Ureter (tissue), 1 donor: ENCODE data around the gene INCENP. TPM values are rescaled to one million over a fixed set of nuclear protein-coding genes. Genes with fewer than 3 reads are reported as not detected.

Source experiments
- DNase-seq: peaks from one replicate; pipeline ENCODE4 v3.0.0-alpha.2; 2020; ENCODE audit warnings: low spot score
- total RNA-seq: library from RNA; stranded (reverse); gene quantifications from one replicate; pipeline ENCODE4 v1.2.4, GENCODE V29; 2023
- donor health status: DM: yes; HTN: yes; CAD: no.

INCENP gene
- total RNA-seq, 1 donor from 2014 or later = 14.4 TPM

- no peak for DNase-seq
Observed at GRCh38 chr11:62124186-62125113, 639 bp downstream of the INCENP start.

- no peak for DNase-seq
Observed at GRCh38 chr11:62125316-62125715, 1.5 kb downstream of the INCENP start.

DNA sequence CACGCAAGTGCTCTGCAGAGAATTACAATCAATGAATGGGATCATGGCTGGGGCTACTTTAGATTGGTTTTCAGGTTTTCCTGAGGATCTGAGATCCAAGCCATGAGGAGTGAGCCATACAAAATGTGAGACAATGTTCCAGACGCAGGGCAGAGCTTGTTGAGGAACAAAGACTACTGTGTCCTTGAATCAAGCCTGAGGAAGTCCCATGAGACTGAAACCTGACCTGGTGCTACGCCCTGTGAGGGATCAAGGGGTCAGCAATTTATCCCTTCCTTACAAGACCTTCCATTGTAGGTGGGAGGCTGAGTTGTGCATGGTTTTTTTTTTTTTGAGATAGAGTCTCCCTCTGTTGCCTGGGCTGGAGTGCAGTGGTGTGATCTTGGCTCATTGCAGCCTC, 2.1 kb downstream of the INCENP start:
- no peak for DNase-seq

GRCh38 chr11:62127426-62127825, 3.6 kb downstream of the INCENP start:
- DNase-seq = no peak

DNA sequence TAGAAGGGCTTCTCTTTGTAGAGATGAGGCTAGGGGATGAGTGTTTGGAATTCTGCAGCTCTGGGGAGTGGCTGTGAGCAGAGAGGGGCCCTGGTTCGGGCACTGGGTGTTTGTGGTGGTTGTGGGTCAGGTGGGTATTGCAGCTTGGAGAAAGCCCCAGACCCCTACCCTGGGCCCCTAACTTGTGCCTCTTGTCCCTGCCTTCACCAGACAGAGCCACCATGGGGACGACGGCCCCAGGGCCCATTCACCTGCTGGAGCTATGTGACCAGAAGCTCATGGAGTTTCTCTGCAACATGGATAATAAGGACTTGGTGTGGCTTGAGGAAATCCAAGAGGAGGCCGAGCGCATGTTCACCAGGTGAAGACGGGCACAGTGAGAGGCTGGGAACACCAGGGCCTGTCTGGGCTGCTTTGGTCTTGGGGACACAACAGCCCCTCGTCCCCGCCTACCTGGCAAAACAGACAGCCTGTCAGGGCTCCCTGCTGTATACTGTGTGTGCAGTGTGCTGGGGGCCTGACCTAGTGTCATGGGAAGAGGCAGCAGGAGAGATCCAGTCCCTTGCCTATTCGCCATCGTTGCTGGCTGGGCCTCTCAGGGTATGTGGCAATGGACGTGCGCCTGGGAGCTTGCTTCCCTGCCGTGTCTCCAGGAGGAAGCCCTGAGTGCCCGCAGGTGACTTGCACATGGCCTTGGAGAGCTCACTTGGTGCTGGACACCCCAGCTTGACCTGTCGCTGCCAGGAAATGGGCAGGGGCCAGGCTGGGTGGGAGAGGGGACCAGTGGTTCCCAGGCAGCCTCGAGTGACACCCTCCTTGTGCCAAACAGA, 4.3 kb downstream of the INCENP start:
- DNase-seq = no peak

DNA sequence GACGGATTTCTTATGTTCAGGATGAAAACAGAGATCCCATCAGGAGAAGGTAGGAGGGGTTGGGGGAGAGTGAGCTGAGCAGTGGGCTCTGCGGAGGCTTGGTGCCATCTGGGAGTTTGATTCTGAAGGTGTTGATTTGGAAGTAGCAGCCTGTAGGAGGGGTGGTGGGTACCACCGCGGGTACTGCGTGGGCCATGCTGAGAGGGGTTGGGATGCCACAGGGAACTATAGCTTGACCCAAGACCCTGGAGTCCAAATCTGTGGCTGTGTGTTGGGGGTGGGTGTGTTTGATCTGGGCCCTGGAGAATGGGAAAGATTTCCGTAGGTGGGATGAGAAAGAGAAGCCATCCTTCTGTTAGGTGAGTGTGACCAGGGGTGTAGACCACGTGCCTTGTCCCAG, 5.0 kb downstream of the INCENP start:
- no peak for DNase-seq

- DNase-seq = no peak
Observed at GRCh38 chr11:62129590-62130282, 5.9 kb downstream of the INCENP start.

DNA sequence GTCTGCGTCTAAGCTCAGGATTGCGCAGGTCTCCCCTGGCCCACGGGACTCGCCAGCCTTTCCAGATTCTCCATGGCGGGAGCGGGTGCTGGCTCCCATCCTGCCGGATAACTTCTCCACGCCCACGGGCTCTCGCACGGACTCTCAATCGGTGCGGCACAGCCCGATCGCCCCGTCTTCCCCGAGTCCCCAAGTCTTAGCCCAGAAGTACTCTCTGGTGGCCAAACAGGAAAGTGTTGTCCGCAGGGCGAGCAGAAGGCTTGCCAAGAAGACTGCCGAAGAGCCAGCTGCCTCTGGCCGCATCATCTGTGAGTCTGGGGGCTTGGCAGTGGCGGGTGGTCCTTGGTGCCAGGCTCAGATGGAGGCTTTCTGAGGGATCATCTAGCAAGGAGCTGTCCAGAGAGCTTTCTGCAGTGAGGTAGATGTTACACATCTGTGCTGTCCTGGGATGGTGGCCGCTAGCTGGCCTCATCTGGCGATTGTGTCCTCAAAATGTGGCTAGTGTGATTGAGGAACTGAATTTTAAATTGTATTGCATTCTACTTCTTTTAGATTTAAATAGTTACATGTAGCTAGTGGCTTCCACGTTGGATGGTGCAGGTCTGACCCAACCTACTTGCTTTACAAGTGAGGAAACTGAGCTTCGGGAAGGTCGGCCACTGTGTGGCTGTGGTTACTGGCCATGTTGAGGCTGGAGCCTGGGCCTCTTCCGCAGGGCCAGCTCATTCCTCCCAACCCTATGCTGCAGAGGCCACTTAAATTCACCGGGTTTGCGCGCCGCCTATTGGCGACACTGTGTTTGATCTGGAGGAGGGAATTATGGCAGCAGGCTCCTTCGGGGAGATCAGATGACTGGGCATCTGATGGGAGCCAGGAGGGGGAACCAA, 6.7 kb downstream of the INCENP start:
- no peak for DNase-seq

GRCh38 chr11:62131170-62131464, 7.3 kb downstream of the INCENP start:
- no peak for DNase-seq

DNA sequence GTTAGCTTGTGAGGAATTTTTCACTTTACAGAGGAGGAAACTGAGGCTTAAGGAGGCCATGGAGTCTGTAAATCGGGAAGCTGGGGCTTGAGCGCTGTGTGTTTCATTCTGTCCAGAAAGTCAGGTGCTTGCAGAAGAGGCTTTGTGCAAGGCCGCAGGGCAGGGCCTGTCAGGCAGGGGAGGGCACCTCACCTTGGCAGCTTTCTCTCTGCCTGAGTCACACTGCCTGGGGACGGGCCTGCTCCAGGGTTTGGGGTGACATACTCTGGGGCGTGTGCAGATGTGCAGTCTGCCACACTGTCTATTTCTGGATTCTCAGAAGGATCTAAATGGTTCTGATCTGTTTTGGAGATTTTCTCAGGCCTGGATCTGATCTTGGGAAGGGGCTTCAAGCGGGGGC, 8.4 kb downstream of the INCENP start:
- no peak for DNase-seq

DNA sequence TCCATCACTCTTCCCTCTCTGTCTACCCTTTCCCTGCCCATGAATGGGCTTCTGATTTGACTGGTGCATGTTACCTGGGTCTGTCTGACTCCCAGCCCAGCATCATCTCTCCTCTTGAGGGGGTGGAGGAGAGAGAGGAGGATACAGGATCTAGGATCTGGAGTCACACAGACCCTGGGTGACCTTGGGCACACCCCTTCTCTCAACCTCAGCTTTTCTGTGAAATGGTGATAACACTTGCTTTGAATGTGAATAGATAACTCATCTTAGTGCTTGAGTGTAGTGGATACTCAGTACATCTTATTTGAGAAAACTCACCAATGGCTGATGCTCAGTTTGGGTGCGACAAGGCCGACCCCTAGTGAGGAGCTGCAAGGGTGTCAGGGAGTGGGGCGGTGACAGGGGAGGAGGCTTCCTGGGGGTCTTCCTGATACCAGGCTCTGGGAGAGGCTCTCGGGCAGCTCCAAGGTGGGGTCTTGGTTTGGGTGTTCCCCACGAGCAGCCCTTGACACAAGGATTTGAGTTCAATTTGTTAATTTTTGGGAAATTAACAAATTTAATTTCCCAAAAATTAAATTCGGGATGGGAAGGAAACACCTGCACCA, 9.0 kb downstream of the INCENP start:
- DNase-seq = no peak

DNA sequence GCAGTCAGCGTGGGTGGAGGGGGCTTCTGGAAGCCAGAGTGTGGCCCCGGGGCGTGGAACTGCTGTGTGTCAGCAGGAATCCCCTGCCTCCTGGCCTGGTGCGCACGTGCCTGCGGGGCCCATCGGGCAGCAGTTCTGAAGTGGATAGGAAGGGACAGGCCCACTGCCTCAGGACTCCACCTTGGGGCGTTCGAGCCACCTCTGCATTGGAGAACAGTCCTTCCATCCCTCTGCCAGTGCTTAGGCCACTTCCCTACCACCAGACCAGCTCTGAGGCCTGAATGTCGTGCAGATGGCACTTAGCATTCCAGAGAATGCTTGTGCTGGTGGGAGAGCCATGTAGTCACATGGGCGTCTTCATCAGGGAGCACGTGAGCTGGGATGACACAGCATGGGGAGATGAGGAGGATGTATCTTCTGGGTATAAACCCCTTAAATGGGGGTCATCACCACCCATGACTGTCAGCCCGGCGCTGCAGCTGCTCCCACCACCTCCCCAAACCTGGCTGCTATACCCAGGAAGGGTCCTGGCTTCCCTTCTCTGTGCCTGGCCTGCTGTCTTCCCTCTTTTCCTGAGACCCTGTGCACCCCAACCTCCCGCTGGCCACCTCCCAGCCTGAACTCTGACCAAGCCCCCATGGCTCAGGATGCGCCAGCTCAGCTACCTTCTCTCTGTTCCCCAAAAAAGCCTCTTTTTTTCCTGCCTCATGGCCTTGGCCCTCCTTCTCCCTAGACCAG, 9.7 kb downstream of the INCENP start:
- DNase-seq = no peak

DNA sequence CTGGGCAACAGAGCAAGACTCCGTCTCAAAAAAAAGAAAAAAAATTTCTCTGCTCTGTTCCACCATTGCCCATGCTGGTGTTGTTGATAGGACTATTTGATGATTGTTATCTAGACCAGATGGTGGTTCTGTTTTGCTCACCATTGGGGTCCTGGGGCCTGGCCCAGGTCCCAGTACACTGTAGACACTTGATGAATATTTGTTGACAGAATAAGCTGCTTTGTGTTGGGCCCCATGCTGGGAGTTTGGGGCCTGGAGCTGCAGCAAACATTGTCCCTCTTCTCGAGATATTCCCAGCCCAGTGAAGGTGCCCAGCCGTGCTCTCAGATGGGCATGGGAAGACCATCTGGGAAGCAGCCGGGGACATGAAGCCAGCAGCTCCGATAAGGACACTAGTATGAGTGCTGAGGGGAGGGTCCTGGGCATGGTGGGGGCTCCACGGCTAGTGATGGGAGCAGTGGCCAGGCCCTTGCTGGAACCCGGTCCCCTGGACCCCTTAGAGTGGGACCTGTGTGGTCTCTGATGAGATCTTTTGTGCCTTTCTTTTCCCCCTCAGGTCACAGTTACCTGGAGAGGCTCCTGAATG, 13.6 kb downstream of the INCENP start:
- no peak for DNase-seq

GRCh38 chr11:62137881-62138629, 14.2 kb downstream of the INCENP start:
- DNase-seq = peak; percentile 38

- peak; percentile 34 for DNase-seq
Observed at GRCh38 chr11:62138630-62139425, 15.0 kb downstream of the INCENP start.

DNA sequence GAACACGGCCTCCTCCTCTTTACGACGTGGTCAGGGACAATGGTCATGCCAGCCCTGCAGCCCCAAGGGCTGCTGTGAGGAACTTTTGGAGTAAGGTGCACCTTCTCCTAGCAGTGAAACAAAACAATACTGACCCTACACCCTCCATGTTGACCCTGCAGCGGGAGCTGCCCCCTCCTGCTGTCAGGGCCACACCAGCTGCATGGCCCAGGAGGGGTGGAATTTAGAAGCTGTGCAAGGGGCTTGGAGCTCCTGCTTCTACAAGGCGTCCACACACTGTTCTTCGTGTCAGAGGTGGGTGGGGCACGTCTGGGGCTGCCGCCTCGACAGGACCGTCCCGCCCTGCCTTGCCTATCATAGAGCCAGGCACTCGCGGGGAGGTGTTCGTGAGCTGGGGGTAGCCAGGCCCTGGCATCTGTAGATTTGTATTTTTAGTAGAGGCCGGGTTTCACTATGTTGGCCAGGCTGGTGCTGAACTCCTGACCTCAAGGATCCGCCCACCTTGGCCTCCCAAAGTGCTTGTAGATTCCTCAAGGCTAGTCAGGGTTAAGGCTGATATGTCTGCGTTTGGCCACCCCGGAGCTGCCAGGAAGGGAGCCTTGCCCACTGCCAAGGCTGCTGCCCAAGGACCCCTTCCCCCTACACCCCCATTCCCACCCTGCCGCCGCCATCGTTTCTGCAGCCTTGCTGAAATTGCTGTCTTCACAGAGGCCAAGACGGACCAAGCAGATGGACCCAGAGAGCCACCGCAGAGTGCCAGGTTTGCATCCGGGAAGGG, 15.9 kb downstream of the INCENP start:
- peak; percentile 25 for DNase-seq

DNA sequence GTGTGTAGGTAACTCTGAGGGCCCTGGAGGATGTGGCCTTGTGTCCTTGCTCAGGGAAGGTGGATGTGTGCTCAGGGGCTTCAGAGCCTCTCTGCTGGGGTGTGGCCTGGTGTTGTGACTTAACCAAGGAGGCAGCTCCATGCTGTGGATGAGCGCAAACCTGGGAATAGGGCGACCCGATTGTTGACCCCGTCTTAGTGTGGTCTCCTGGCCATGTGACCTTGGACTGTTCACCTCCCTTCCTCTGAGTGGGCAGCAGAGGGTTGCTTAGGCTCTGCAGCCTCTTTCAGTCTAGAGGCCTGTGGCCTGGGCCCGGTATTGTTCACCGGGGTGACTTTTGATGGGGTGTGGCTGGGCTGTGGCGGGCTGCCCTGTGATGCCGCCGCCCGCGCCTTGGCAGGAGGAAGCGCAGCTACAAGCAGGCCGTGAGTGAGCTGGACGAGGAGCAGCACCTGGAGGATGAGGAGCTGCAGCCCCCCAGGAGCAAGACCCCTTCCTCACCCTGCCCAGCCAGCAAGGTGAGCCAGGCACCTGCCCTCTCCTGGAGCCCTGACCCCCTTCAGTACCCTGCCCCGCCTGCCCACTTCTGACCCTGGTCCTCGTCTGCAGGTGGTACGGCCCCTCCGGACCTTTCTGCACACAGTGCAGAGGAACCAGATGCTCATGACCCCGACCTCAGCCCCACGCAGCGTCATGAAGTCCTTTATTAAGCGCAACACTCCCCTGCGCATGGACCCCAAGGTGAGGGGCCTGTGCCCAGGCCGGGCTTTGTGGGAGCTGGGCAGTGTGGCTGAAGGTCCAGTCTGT, 16.7 kb downstream of the INCENP start:
- DNase-seq = peak; percentile 40
